ENCODE results near the gene TMEM94. TPM values are rescaled to one million over a fixed set of nuclear protein-coding genes. Genes with fewer than 3 reads are reported as not detected.

The TMEM94 gene
- total and polyA plus RNA-seq, 2 of the 13 experiments (the other 11 are each of a cell fraction or from before 2014, with no cell fraction given), result 32.6 to 134 TPM

DNA sequence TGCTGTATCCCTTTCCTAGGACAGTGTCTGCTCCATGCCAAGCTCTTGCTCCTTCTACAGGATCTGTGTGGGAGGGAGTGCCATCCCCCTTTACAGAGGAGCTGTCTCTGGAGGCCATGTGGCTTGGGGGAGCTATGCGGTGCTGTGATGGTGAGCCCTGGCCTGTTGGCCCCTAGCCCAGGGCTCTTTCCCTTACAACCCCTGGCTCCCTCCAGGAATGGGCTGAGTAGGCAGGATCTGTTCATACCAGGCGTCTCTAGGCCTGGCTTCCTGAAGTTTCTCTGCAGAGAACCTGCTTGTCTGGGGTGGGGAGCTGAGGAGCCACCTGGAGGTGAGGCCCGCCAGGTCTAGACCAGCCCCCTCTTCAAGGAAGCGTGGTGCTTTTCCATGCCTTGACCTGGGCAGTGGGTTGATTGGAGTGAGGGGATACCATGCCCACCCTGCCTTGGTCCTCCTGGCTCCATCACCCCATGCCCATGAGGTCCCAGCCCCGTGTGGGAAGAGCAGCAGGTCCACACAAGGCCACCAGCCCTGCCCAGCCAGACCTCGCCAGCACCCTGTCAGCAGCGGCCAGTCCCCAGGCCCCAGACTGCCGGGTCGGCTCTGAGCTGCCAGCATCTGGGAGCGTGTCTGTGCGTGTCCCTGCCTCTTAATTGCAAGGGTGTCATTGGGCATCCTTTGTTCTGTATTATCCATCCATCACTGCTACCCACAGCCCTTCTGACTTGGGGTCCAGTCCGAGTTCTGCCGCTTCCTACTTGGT, 83.7 kb downstream of the TMEM94 start:
- POLR2A ChIA-PET, result interaction anchor here (0.8 to 2.8 kb wide), 4 partner anchors 10 to 14 kb away, joined by 4 to 16 read pairs (median 12); partner anchors contain the start of gene LLGL2
- no peak for FAIRE-seq
- no peak for TF ChIP-seq NFKBIZ (CRISPR knock-in tag; IDR thresholded peaks at IDR 0.05)
- TF ChIP-seq U2AF1 (optimal IDR thresholded peaks at IDR 0.05; ENCODE audit: low read depth, low read length), result no peak
- TF ChIP-seq ZNF33B (CRISPR knock-in tag; IDR thresholded peaks at IDR 0.05), result no peak
- TF ChIP-seq SP140L (CRISPR knock-in tag; IDR thresholded peaks at IDR 0.05; ENCODE audit: borderline replicate concordance), result no peak
- no peak for TF ChIP-seq ZNF225 (CRISPR knock-in tag; IDR thresholded peaks at IDR 0.05)
- TF ChIP-seq, protein P1, sequence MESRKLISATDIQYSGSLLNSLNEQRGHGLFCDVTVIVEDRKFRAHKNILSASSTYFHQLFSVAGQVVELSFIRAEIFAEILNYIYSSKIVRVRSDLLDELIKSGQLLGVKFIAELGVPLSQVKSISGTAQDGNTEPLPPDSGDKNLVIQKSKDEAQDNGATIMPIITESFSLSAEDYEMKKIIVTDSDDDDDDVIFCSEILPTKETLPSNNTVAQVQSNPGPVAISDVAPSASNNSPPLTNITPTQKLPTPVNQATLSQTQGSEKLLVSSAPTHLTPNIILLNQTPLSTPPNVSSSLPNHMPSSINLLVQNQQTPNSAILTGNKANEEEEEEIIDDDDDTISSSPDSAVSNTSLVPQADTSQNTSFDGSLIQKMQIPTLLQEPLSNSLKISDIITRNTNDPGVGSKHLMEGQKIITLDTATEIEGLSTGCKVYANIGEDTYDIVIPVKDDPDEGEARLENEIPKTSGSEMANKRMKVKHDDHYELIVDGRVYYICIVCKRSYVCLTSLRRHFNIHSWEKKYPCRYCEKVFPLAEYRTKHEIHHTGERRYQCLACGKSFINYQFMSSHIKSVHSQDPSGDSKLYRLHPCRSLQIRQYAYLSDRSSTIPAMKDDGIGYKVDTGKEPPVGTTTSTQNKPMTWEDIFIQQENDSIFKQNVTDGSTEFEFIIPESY (CRISPR knock-in tag; IDR thresholded peaks at IDR 0.05), result peak; percentile 29; the same call in 1 of the 2 replicates
- TF ChIP-seq HNRNPLL (IDR thresholded peaks at IDR 0.05; ENCODE audit: low read depth, low read length, poor library complexity, severe bottlenecking), result no peak
- TF ChIP-seq TCF7 (IDR thresholded peaks at IDR 0.05; ENCODE audit: low read depth), result no peak
- no peak for TF ChIP-seq ZNF615 (CRISPR knock-in tag; IDR thresholded peaks at IDR 0.05; ENCODE audit: borderline replicate concordance)
- TF ChIP-seq RCOR2 (CRISPR knock-in tag; IDR thresholded peaks at IDR 0.05), result no peak
- TF ChIP-seq ZNF572 (CRISPR knock-in tag; IDR thresholded peaks at IDR 0.05), result peak; percentile 68; the same call in 1 of the 2 replicates
- TF ChIP-seq, protein P2, sequence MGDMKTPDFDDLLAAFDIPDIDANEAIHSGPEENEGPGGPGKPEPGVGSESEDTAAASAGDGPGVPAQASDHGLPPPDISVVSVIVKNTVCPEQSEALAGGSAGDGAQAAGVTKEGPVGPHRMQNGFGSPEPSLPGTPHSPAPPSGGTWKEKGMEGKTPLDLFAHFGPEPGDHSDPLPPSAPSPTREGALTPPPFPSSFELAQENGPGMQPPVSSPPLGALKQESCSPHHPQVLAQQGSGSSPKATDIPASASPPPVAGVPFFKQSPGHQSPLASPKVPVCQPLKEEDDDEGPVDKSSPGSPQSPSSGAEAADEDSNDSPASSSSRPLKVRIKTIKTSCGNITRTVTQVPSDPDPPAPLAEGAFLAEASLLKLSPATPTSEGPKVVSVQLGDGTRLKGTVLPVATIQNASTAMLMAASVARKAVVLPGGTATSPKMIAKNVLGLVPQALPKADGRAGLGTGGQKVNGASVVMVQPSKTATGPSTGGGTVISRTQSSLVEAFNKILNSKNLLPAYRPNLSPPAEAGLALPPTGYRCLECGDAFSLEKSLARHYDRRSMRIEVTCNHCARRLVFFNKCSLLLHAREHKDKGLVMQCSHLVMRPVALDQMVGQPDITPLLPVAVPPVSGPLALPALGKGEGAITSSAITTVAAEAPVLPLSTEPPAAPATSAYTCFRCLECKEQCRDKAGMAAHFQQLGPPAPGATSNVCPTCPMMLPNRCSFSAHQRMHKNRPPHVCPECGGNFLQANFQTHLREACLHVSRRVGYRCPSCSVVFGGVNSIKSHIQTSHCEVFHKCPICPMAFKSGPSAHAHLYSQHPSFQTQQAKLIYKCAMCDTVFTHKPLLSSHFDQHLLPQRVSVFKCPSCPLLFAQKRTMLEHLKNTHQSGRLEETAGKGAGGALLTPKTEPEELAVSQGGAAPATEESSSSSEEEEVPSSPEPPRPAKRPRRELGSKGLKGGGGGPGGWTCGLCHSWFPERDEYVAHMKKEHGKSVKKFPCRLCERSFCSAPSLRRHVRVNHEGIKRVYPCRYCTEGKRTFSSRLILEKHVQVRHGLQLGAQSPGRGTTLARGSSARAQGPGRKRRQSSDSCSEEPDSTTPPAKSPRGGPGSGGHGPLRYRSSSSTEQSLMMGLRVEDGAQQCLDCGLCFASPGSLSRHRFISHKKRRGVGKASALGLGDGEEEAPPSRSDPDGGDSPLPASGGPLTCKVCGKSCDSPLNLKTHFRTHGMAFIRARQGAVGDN (CRISPR knock-in tag; IDR thresholded peaks at IDR 0.05), result peak; percentile 29; the same call in 1 of the 2 replicates
- TF ChIP-seq GZF1 (CRISPR knock-in tag; IDR thresholded peaks at IDR 0.05), result no peak
- TF ChIP-seq MEF2D (CRISPR knock-in tag; IDR thresholded peaks at IDR 0.05), result no peak
- TF ChIP-seq CSRNP2 (CRISPR knock-in tag; conservative IDR thresholded peaks at IDR 0.05; ENCODE audit: low read depth), result no peak
- no peak for TF ChIP-seq ZFP82 (CRISPR knock-in tag; IDR thresholded peaks at IDR 0.05; ENCODE audit: borderline replicate concordance)

More for the DNA sequence above, 83.7 kb downstream of the TMEM94 start:
- intact Hi-C loops (cut with micrococcal nuclease; ENCODE audit: unreplicated experiment), result no loop called here
- Histone ChIP-seq H3K4me2 (ENCODE audit: low read depth, low read length) (no peak overlapping the region), H3K4me3 (replicated peaks in 1 of 3; ENCODE audit: insufficient read depth in 1 of 3, low read depth in 2 of 3, low read length in 3 of 3) (no peak overlapping the region), H3K9me3 (ENCODE audit: low read length) (no peaks in the 10 kb centered on the region), H3K9ac (ENCODE audit: insufficient read depth, low read depth, low read length) (no peak overlapping the region), H3K4me1 (ENCODE audit: insufficient read depth, low read length) (peaks cover 66% of the 10 kb centered on the region), H3K27me3 (ENCODE audit: control insufficient read depth in 1 of 2, insufficient read depth in 2 of 2, low read length in 2 of 2) (no peaks in the 10 kb centered on the region), H4K20me1 (ENCODE audit: insufficient read depth, low read length) (no peaks in the 10 kb centered on the region), H3K36me3 (replicated peaks in 1 of 2; ENCODE audit: control insufficient read depth in 1 of 2, insufficient read depth in 2 of 2, low read length in 2 of 2) (peaks cover 2 to 12% of the 10 kb centered on the region in 2 experiments; a peak in 3 of 5 replicates), H3K27ac (ENCODE audit: extremely low read length, insufficient read depth, low read length) (peak overlapping the region; percentile 47), H2AFZ (ENCODE audit: low read length) (no peak overlapping the region), H3K79me2 (ENCODE audit: insufficient read depth, low read length) (peaks cover 14% of the 10 kb centered on the region)
- no peak for DNase-seq (ENCODE audit: low spot score)
- ATAC-seq, result peak; percentile 43
- in situ Hi-C loops (cut with HindIII; ENCODE audit: extremely low pct_ligation_motif_present, low pct_unique_long_range_greater_than_20kb), result no loop called here
- no TSS peak for BruUV-seq (replicated peaks)
- CTCF ChIA-PET (ENCODE audit: low intra/inter-chr PET ratio, low total read pairs), result no interaction called here
- WGBS (ENCODE audit: low lambda C conversion rate), result 85% methylated on average over 11 of the region's 13 CpGs

All from HepG2 (cell line).